Hematopoietic multipotent progenitor cell treated with erythropoietin and hydrocortisone succinate and interleukin-3 and kit ligand, for 8 days (in vitro differentiated cells): ENCODE results near the gene PGLYRP4.
"Not testable (repeated sequence)": the region's sequence is repeated elsewhere in the genome, so short reads cannot be mapped to it uniquely, and the experiment has no call there.

ENCODE experiments used
- DNase-seq: peaks from one replicate; pipeline ENCODE4 v3.0.0-alpha.2; 2015

The PGLYRP4 gene

GRCh38 chr1:153336650-153337049 lies 12.0 kb downstream of the PGLYRP4 start:
- no peak for DNase-seq

- no peak for DNase-seq
Observed at GRCh38 chr1:153333902-153334301, 14.7 kb downstream of the PGLYRP4 start.

GRCh38 chr1:153324912-153325311 lies 23.7 kb downstream of the PGLYRP4 start:
- no peak for DNase-seq

- no peak for DNase-seq
Observed at GRCh38 chr1:153322568-153322967, 26.1 kb downstream of the PGLYRP4 start.

- DNase-seq, result not testable (repeated sequence)
Observed at GRCh38 chr1:153318145-153318544, 30.5 kb downstream of the PGLYRP4 start.

- not testable (repeated sequence) for DNase-seq
Observed at GRCh38 chr1:153316013-153316412, 32.6 kb downstream of the PGLYRP4 start.

GRCh38 chr1:153314388-153314787 lies 34.3 kb downstream of the PGLYRP4 start:
- DNase-seq, result not testable (repeated sequence)

- no peak for DNase-seq
Observed at GRCh38 chr1:153313288-153313687, 35.4 kb downstream of the PGLYRP4 start.

- peak; percentile 34 for DNase-seq
Observed at GRCh38 chr1:153312570-153313186, 36.0 kb downstream of the PGLYRP4 start, which contains the start of gene PGLYRP3. Gene PGLYRP3 (minus strand): TSS chr1:153312952. CDS start chr1:153310665, 2,287 bp downstream.

- no peak for DNase-seq
Observed at GRCh38 chr1:153310526-153310925, 38.1 kb downstream of the PGLYRP4 start.

GRCh38 chr1:153309441-153309840 lies 39.2 kb downstream of the PGLYRP4 start:
- DNase-seq, result no peak

- DNase-seq, result no peak
Observed at GRCh38 chr1:153308540-153308939, 40.1 kb downstream of the PGLYRP4 start.

GRCh38 chr1:153307221-153307600 lies 41.4 kb downstream of the PGLYRP4 start:
- no peak for DNase-seq

- DNase-seq, result no peak
Observed at GRCh38 chr1:153306303-153307220, 42.1 kb downstream of the PGLYRP4 start.

GRCh38 chr1:153305682-153306081 lies 43.0 kb downstream of the PGLYRP4 start:
- no peak for DNase-seq

- no peak for DNase-seq
Observed at GRCh38 chr1:153302308-153302707, 46.3 kb downstream of the PGLYRP4 start.

- no peak for DNase-seq
Observed at GRCh38 chr1:153293851-153294250, 54.8 kb downstream of the PGLYRP4 start.

- no peak for DNase-seq
Observed at GRCh38 chr1:153293480-153293775, 55.2 kb downstream of the PGLYRP4 start.

- DNase-seq, result no peak
Observed at GRCh38 chr1:153292740-153293479, 55.7 kb downstream of the PGLYRP4 start.

GRCh38 chr1:153292185-153292584 lies 56.5 kb downstream of the PGLYRP4 start:
- no peak for DNase-seq

- DNase-seq, result no peak
Observed at GRCh38 chr1:153291514-153291913, 57.1 kb downstream of the PGLYRP4 start.

GRCh38 chr1:153288634-153289275 lies 59.9 kb downstream of the PGLYRP4 start:
- peak; percentile 67 for DNase-seq
